GM12878 (cell line): ENCODE measurements around the gene NAP1L4.

Experiments
- EP300 ChIP-seq, 2 experiments: fragments of 150-350 bp in 1 of 2; IDR thresholded peaks; 2 replicates each; pipeline ENCODE4 v1.6.1; 2011 to 2012; ENCODE audit warnings: low read depth in 2 of 2, low read length in 2 of 2, borderline replicate concordance in 1 of 2, improper control_type of control experiment in 1 of 2, inconsistent platforms in 1 of 2; ENCODE audit not compliant: control insufficient read depth in 1 of 2
- EZH2 ChIP-seq: IDR thresholded peaks from 2 replicates; pipeline ENCODE4 v1.6.1; 2012; ENCODE audit warnings: low read depth, mild to moderate bottlenecking, control low read depth, inconsistent platforms, low read length, borderline replicate concordance; ENCODE audit not compliant: control insufficient read depth
- MTA3 ChIP-seq: IDR thresholded peaks from 2 replicates; pipeline ENCODE4 v1.6.1; 2012; ENCODE audit warnings: low read length, inconsistent platforms, borderline replicate concordance

DNA sequence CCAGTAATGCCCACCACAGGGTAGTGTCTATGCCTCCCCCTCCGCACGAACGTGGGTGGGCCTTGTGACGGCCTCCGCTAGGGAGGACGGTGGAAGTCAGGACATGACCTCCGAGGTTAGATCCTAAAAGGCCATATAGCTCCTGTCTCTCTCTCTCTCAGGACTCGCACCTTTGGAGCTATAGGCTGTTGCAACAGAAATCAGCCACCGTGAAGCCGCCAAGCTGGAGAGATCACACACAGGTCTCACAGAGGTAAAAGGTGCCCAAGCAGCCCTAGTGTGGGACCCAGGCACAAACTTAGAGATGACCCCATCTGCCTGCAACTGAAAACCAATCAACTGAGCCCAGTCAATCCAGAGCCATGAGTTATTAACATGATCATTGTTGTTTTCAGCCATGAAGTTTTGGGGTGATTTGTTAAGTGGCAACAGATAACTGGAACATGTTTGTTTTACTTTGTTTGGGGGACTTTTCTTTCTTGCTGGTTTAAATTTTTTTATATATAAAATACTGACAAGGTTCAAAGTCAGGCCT is 7.4 kb upstream of the NAP1L4 start:
- no peak for TF ChIP-seq EP300 (IDR thresholded peaks at IDR 0.05; ENCODE audit: borderline replicate concordance in 1 of 2, control insufficient read depth in 1 of 2, low read depth in 2 of 2, low read length in 2 of 2)
- TF ChIP-seq MTA3: no peak
- no peak for TF ChIP-seq EZH2
